GM19351 (cell line): ENCODE results near the gene RAD21L1.

ENCODE experiments used
- ATAC-seq: cut with Tn5 transposase; IDR thresholded peaks from one replicate; pipeline ENCODE4 v1.9.1; 2021; ENCODE audit warnings: mild to moderate bottlenecking, moderate library complexity; ENCODE audit not compliant: unreplicated experiment

Gene RAD21L1

DNA sequence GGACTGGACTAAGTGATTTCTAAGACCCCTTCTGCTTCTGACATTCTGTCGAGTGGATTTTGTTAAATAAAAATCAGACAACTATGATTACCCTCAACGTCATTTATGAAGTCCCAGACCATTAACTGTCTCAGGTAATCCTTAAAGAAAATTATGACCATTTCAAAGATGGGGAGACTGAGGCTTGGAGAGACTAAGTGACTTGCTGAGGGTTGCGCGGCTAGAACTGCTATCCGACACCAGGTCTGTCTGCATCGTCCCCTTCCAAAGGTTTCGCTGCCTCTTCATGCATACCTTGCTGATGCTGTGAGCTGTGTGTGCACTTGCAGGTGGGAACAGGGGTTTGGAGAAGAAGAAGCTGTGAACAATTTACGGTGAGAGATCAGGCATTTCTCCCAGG lies 43.4 kb downstream of the RAD21L1 start:
- no peak for ATAC-seq

- no peak for ATAC-seq
Observed at GRCh38 chr20:1269850-1270249, 44.0 kb downstream of the RAD21L1 start.

- no peak for ATAC-seq
Observed at GRCh38 chr20:1272368-1273100, 46.7 kb downstream of the RAD21L1 start.

DNA sequence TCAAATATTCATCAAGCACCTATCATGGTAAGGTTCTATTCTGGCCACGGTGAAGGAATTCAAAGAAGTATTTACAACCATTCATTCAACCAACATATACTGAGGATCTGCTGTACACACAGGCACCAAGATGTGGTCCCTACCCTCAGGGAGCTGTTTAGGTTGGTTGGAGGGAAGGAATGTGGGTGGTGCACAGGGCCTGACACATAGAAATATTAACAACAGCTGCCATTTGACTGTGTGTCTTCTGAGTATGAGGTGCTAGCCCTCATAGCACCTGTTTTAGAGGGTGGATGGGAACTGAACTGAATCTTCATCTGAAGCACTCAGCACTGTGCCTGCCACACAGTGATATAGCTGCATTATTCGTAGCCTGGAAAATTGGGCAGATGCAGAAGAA lies 47.5 kb downstream of the RAD21L1 start:
- no peak for ATAC-seq

GRCh38 chr20:1274485-1275311 lies 48.9 kb downstream of the RAD21L1 start:
- no peak for ATAC-seq

DNA sequence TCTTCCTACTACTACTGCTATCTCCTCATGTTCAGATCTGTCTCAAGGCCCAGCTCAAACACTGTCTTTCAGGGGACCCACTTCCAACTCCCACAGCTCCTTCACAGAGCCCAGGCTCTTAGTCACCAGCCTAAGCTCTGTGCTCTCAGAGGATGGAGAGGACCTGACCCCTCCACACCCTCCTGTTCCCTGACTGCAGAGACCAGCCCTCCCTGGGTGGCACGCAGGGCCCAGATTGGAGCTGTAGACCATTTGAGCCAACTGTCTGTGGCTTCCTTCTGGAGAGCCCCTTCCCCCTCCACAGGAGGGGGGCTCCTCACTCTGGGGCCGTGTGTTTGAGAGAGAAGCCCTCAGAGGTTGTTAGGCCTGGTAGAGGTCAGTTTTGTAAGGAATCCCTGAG lies 50.1 kb downstream of the RAD21L1 start:
- ATAC-seq = no peak

GRCh38 chr20:1277529-1278322 lies 51.9 kb downstream of the RAD21L1 start:
- no peak for ATAC-seq

DNA sequence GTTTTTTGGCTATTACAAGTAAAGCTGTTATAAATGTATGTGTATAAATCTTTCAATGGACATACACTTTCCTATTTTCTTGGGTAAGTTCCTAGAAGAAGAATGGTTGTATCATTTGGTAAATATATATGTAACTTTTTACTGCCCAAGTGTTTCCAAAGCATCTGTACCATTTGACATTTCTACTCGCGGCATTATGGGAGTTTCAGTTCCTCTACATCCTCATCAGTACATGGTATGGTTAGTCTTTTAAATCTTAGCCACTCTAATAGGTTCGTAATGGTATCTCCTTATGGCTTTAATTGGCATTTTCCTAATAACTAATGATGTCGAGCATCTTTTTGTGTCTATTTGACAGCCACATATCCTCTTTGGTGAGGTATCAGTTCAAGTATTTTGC lies 53.1 kb downstream of the RAD21L1 start:
- ATAC-seq = no peak

DNA sequence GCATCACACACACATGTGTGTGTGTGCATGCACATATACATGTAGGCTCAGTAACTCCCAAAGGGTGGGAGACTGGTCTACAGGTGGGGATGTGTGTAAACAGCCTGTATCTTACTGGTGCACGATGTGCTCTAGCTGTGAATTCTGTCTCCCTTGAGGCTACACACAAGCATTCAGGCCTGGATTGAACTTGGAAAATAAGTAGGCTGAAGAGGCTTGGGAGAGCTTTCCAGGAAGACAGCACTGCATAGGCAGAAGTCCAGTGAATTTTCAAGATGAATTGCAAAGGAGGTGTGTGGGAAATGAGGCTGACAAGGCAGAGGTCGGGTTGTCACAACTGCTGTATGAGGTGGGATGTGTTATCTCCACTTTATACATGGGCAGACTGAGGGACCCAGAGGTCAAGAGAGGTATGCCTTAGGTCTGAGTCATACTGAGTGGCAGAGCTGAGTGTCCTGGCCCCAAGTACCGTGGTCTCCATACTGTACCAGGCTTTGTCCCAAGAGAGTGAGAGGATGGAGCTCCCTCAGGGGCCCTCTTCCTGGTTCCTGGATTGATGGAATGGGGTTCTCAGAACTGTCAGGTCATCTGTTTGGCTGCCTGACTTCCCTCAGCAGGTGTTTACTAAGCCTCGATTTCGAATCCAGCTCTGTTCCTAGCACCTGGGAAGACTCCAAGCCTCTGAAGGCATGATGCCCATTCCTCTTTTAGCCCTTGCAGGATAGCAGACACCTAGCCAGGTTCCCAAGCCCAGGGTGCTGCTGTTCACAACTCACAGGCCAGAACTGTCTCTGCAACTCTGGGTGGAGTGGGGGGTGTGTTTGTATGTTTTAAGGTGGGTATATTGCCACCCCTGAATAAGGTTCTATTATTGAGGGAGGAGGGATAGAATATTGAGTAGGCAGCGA lies 54.6 kb downstream of the RAD21L1 start:
- no peak for ATAC-seq

DNA sequence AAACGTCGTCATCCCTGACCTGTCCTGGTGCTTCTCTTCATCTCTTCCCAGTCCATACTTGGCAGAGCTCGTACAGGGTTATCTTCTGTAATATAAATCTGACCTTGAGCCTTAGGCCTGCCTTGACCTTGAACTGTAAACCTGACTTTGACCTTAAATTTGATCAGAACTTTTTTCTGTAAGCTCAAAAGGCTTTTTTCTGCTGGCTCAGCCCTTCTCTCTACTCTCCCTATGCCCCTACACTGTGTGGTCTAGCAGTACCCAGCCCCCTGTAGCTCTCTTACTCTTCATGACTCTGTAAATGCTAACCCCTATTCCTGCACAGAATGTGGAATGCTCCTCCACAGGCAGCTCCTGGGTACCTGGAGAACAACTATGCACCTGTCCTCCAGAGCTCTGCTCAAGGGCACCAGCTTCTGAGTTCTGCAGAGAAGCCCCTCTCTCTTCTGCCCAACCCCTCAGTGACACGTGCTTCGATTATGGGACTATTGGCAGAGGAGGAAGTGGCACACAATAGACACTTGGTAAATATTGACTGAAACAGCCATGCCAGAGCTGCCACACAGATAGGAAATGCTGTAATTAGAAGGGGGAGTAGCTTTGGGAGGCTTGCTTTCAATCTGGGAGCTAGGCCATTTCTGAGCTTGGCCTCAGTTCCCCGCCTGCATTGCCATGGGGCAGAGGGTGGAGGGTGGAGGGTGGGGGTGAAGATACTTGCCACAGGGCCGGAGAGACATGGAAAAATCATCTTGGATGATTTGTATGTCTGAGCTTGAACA lies 55.6 kb downstream of the RAD21L1 start:
- no peak for ATAC-seq

DNA sequence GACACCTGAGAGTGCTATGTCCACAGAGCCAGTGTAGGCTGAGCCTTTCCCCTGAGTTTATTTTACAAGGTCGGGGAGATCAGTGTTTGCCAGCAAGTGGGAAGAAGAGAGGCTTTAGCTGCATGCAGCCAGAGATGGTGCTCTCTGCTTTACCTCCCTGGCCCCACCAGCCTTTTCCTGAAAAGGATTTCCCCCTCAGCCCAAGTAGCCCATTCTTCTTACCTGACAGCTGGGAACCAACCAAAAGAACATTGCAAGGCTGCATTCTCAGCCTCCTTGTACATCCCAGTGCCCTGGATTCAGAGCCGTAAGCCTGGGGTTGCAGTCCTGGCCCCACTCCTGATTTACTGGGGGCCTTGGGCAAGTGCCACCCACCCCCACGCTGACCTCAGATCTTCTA lies 57.1 kb downstream of the RAD21L1 start:
- ATAC-seq = no peak

- no peak for ATAC-seq
Observed at GRCh38 chr20:1283522-1284510, 58.0 kb downstream of the RAD21L1 start.

DNA sequence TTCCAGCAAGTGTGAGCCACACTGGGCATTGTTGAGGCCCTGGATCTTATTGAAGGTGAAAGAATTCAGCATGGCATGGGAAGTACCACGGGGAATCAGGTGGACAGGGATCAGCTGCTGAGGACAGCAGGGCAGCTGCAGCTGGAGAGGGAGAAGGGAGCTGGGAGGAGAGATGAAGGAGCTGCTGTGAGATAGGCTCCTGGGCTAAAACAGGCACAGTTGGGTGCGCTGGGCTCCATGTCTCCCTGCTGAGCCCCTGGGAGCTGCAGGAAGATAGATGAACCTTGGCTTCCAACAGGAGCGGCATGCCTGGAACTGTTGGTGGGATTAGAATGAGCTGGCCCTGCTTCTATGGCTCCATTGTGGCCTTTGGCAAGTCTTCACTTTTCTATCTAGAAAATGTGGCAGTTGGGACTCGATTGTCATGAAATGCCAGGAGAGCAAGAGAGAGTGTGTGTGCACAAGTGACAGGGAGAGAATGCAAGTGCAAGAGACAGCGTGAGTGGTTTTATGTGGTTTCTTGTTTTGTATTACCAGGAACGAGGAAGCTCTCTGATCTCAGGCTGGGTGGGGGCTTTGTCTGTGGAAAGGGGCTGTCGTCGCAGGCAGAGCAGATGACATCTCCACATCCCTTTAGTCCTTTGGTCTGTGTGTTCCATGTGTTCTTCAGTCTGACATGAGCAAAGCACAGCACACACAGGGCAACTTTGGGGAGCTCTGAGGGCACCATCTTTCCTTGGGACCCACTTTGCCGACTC lies 60.6 kb downstream of the RAD21L1 start:
- ATAC-seq = no peak

- ATAC-seq = no peak
Observed at GRCh38 chr20:1287306-1287705, 61.5 kb downstream of the RAD21L1 start.

GRCh38 chr20:1287787-1288569 lies 62.1 kb downstream of the RAD21L1 start:
- ATAC-seq = no peak

GRCh38 chr20:1291191-1291741 lies 65.4 kb downstream of the RAD21L1 start:
- no peak for ATAC-seq

DNA sequence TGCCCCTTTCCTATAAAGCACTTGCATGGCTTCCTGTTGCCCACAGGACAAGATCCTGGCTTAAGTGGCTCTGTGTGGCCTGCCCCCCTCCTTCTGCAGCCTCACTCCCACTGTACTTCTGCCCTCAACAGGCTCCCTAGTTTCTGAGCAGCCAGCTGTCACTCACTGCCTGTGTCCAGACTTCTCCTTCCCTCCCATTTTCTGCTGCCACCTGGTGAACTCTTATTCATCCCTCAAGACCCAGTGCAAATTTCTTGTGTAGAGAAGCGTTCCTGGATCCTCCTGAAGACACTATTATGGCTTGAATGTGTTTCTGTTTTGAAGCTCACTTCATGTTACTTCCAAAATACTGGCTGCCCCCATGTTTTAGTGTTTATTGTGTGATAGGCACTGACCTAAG lies 66.8 kb downstream of the RAD21L1 start:
- no peak for ATAC-seq
